Activated CD8-positive, alpha-beta T cell treated with anti-CD3 and anti-CD28 coated beads for 36 hours (primary cell): Measurements from ENCODE around the gene LAMC1. TPM values are rescaled to one million over a fixed set of nuclear protein-coding genes. Genes with fewer than 3 reads are reported as not detected.

Experiments
- ATAC-seq: fragments of 200-7000 bp; cut with Tn5 transposase; one replicate; pipeline ENCODE4 v1.10.0; 2021; ENCODE audit warnings: mild to moderate bottlenecking, moderate library complexity
- CTCF ChIA-PET: fragments of 350-600 bp; sonication (Branson Sonifier 250); formaldehyde crosslinking; loops from one replicate; lab custom pipeline; 2021; ENCODE audit warnings: antibody characterized with exemption; lab: Charles Lee
- POLR2A ChIA-PET: fragments of 350-600 bp; sonication (Branson Sonifier 250); formaldehyde crosslinking; loops from one replicate; lab custom pipeline; 2021; ENCODE audit warnings: antibody characterized with exemption; lab: Charles Lee
- DNase-seq: peaks from one replicate; pipeline ENCODE4 v3.0.0-alpha.2; 2020
- H3K27ac Mint-ChIP-seq: one replicate; pipeline ENCODE4 v1.8.0; 2021; ENCODE audit warnings: mild to moderate bottlenecking, mixed read lengths
- H3K27me3 Mint-ChIP-seq: one replicate; pipeline ENCODE4 v1.8.0; 2021; ENCODE audit warnings: mixed read lengths
- H3K36me3 Mint-ChIP-seq: one replicate; pipeline ENCODE4 v1.8.0; 2021; ENCODE audit warnings: low read depth, mixed read lengths
- H3K4me1 Mint-ChIP-seq: one replicate; pipeline ENCODE4 v1.8.0; 2021; ENCODE audit warnings: low read depth, mixed read lengths
- H3K4me3 Mint-ChIP-seq: one replicate; pipeline ENCODE4 v1.8.0; 2021; ENCODE audit warnings: mild to moderate bottlenecking, moderate library complexity, mixed read lengths
- H3K9me3 Mint-ChIP-seq: one replicate; pipeline ENCODE4 v1.8.0; 2021; ENCODE audit warnings: mixed read lengths
- intact Hi-C: fragments of 100-400 bp; cut with micrococcal nuclease; formaldehyde crosslinking; loops from one replicate; pipeline ENCODE4 v1.10.0; 2022
- total RNA-seq, 2 experiments: library from RNA; stranded (reverse); gene quantifications; one replicate each; pipeline ENCODE4 v1.2.3, GENCODE V29; 2021
- TF ChIP-seq, protein P1 (sequence below): fragments of 200-600 bp; IDR thresholded peaks from one replicate; pipeline ENCODE4 v1.8.0; 2022; ENCODE audit warnings: antibody characterized with exemption, mild to moderate bottlenecking

LAMC1 gene
- total RNA-seq, 2 experiments from 2014 or later = 0.22 to 0.23 TPM

DNA sequence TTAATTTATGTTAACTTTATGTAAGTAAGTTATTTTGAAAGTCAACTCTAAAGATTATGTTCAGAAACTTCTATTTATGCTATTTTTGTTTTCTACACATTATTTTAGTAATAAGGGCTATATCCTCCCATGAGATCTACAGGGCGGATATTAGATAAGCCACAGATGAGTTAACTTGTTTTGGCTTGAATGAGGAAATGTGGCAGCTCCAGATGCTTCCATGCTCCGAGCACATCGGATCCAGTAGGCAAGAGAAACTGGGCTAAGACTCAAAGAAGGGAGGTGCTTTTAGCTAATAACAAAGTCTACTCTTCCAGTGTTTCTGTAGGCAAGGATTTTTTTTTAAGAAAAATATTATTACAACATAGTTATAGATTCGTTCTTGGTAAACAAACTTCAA lies 20.0 kb upstream of the LAMC1 start:
- Mint-ChIP-seq H3K36me3 (no peaks in the 10 kb centered on the region), H3K4me1 (no peaks in the 10 kb centered on the region), H3K27ac (no peak overlapping the region), H3K4me3 (no peak overlapping the region), H3K27me3 (peaks cover 35% of the 10 kb centered on the region), H3K9me3 (no peaks in the 10 kb centered on the region)
- no peak for ATAC-seq
- POLR2A ChIA-PET = no interaction called here
- TF ChIP-seq, protein P1, sequence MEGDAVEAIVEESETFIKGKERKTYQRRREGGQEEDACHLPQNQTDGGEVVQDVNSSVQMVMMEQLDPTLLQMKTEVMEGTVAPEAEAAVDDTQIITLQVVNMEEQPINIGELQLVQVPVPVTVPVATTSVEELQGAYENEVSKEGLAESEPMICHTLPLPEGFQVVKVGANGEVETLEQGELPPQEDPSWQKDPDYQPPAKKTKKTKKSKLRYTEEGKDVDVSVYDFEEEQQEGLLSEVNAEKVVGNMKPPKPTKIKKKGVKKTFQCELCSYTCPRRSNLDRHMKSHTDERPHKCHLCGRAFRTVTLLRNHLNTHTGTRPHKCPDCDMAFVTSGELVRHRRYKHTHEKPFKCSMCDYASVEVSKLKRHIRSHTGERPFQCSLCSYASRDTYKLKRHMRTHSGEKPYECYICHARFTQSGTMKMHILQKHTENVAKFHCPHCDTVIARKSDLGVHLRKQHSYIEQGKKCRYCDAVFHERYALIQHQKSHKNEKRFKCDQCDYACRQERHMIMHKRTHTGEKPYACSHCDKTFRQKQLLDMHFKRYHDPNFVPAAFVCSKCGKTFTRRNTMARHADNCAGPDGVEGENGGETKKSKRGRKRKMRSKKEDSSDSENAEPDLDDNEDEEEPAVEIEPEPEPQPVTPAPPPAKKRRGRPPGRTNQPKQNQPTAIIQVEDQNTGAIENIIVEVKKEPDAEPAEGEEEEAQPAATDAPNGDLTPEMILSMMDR = no peak
- CTCF ChIA-PET = no interaction called here
- intact Hi-C loops = no loop called here
- no peak for DNase-seq

DNA sequence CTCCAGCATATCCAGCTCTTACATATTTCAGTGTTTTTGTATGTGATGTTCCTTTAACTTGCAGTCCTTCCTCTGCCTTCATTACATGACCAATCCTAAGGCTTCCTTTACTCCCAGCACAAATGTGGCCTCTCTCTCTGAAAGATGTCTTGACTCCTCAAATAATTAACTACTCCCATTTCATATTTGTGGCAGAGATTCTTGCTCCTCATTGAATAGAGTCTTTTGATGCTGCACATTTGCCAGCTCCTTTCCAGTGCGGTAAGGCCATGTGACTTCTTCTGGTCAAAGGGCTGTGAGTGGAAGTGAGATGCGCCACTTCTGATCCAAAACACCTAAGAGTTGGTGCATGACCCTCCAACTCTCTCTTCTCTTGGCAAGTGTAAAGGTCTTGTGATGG lies 19.1 kb upstream of the LAMC1 start:
- no peaks in the 10 kb centered on the region for H3K4me1 Mint-ChIP-seq
- ATAC-seq = no peak
- intact Hi-C loops = no loop called here
- no peaks in the 10 kb centered on the region for H3K9me3 Mint-ChIP-seq
- H3K4me3 Mint-ChIP-seq = no peak overlapping the region
- no peaks in the 10 kb centered on the region for H3K36me3 Mint-ChIP-seq
- H3K27ac Mint-ChIP-seq = no peak overlapping the region
- H3K27me3 Mint-ChIP-seq = peaks cover 34% of the 10 kb centered on the region
- TF ChIP-seq, protein P1 = no peak
- DNase-seq = no peak
- CTCF ChIA-PET = no interaction called here
- POLR2A ChIA-PET = no interaction called here

DNA sequence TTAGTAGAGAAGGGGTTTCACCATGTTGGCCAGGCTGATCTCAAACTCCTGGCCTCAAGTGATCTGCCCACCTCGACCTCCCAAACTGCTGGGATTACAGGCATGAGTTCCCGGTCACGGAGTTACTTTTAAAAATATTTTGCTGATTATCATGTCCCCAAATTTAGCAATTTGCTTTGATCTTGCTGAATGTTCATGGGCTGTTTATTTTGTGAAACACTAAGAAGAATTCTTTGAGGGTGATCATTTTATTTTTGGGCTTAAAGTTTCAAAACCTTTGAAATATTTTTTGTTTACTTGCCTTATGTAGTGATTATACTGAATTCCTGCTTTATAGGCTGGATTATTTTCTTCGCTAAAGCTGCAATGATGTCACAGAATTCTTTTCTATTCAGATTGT lies 11.4 kb upstream of the LAMC1 start:
- Mint-ChIP-seq H3K27ac (no peak overlapping the region), H3K4me1 (no peaks in the 10 kb centered on the region), H3K36me3 (no peaks in the 10 kb centered on the region), H3K27me3 (peaks cover 14% of the 10 kb centered on the region), H3K9me3 (peaks cover 11% of the 10 kb centered on the region), H3K4me3 (no peak overlapping the region)
- DNase-seq = no peak
- intact Hi-C loops = no loop called here
- no peak for ATAC-seq
- ChIA-PET POLR2A (no interaction called here), CTCF (no interaction called here)
- TF ChIP-seq, protein P1 = no peak

DNA sequence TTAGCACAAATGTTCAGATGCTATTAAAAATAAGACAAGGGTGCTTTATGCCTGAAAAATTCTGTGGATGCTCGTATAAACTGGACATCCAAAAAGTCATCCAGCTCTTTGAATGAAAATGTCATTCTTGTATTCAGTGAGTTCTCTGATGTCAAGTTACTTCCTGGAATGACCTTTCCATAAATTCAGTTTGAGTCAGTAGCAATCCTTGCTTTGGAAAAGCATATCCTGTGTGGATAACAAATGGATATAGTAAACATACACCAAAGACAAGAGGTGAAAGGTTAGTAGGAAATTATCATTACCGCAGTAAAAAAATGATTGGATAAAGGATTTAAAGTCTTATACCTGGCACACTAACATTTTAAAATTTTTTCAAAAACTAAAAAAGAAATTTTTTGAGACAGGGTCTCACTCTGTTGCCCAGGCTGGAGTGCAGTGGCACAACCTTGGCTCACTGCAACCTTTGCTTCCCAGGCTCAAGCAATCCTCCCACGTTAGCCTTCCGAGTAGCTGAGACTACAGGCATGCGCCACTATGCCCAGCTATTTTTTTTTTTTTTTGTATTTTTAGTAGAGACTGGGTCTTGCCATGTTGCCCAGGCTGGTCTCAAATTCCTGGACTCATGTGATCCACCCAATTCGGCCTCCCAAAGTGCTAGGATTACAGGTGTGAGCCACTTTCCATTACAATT lies 10.8 kb upstream of the LAMC1 start:
- DNase-seq (no peak), ATAC-seq (no peak)
- Mint-ChIP-seq H3K4me3 (no peak overlapping the region), H3K36me3 (no peaks in the 10 kb centered on the region), H3K27me3 (peaks cover 14% of the 10 kb centered on the region), H3K9me3 (peaks cover 11% of the 10 kb centered on the region), H3K4me1 (no peaks in the 10 kb centered on the region), H3K27ac (no peak overlapping the region)
- TF ChIP-seq, protein P1 = no peak
- CTCF ChIA-PET = no interaction called here
- intact Hi-C loops = no loop called here
- POLR2A ChIA-PET = no interaction called here

DNA sequence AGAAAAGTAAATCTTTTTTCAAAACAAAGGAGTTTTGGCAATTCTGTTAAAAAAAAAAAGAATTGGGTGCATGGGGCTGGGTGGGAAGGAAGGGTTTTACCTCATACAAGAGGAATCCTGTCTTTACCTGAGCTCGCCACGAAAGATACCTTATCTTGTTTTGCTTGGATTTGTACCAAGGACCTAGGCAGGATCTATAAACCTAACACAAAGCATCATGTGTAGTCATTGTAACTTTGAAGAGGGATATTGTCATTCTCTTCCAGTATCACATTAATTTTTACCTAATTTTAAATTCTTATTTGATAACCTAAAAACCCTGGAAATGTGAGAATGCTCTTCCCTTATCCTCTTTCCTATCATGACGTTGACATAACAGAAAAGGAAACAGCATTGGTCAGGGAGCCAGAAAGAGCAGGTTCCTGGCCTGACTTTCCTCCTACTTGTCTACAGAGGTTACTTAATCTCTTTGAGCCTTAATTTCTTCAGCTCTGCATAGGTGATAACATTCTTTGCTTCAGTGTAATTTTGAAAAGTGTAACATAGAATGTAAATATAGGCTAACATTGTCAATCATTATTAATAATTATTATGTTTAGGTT lies 4.0 kb upstream of the LAMC1 start:
- H3K27ac Mint-ChIP-seq = no peak overlapping the region
- POLR2A ChIA-PET = no interaction called here
- DNase-seq = no peak
- no peaks in the 10 kb centered on the region for H3K36me3 Mint-ChIP-seq
- intact Hi-C loops = no loop called here
- ATAC-seq = no peak
- H3K4me3 Mint-ChIP-seq = no peak overlapping the region
- H3K4me1 Mint-ChIP-seq = peaks cover 10% of the 10 kb centered on the region
- CTCF ChIA-PET = interaction anchor here (0.6 kb wide), 1 partner anchor 268 kb away, joined by 3 read pairs; no protein-coding TSS in a partner anchor
- peaks cover 2% of the 10 kb centered on the region for H3K9me3 Mint-ChIP-seq
- TF ChIP-seq, protein P1 = no peak
- peaks cover 37% of the 10 kb centered on the region for H3K27me3 Mint-ChIP-seq
